Ovary (tissue), 3 donors: ENCODE results near the gene ATP2B2.

Experiments
- POLR2A ChIP-seq: fragments of 450-650 bp; IDR thresholded peaks from one replicate; pipeline ENCODE4 v1.6.1; 2017; ENCODE audit warnings: antibody characterized with exemption, mild to moderate bottlenecking, moderate library complexity
- TF ChIP-seq, protein P1 (sequence below), 3 donors: fragments of 450-650 bp in 2 of 3; fragments of 200-600 bp in 1 of 3; IDR thresholded peaks; one replicate each; pipeline versions ENCODE4 v1.5.1 to v1.8.0; 2016 to 2022; ENCODE audit warnings: antibody characterized with exemption in 3 of 3, mild to moderate bottlenecking in 1 of 3
- donor health status: DM: no; HTN: no; CAD: no.

DNA sequence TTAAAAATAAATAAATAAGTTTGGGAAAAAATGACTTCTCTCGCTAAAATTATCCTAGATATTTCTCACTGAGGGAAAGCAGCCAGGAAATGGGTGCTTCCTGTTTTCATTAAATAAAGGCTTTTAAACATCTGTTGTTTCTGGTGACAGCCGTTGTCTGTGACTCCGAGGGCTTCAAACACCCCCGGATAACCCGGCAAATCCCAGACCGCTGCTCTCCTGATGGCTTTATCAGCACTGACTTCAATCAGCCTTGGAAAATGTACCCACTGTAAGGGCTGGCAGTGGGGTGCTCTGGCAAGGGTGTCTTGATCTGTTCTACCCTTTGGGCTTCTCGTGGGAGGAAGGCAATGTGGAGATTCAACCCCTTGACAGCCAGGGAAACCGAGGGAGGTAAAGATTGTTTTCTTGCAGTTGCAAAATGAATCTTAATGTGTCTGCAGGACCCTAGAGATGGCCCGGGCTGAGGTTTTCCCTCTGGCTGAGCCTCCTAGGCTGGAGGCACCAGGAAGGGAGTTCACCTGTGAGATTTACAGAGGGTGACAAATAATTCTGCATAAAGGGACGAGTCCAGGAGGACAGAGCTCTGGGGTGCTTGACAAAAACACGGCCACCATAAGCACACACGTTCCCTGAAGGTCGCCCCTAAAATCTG is 150.9 kb downstream of the ATP2B2 start:
- TF ChIP-seq, protein P1, sequence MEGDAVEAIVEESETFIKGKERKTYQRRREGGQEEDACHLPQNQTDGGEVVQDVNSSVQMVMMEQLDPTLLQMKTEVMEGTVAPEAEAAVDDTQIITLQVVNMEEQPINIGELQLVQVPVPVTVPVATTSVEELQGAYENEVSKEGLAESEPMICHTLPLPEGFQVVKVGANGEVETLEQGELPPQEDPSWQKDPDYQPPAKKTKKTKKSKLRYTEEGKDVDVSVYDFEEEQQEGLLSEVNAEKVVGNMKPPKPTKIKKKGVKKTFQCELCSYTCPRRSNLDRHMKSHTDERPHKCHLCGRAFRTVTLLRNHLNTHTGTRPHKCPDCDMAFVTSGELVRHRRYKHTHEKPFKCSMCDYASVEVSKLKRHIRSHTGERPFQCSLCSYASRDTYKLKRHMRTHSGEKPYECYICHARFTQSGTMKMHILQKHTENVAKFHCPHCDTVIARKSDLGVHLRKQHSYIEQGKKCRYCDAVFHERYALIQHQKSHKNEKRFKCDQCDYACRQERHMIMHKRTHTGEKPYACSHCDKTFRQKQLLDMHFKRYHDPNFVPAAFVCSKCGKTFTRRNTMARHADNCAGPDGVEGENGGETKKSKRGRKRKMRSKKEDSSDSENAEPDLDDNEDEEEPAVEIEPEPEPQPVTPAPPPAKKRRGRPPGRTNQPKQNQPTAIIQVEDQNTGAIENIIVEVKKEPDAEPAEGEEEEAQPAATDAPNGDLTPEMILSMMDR (IDR thresholded peaks at IDR 0.05) = no peak
- no peak for TF ChIP-seq POLR2A
